ENCODE measurements around the gene CXCL13. TPM values are rescaled to one million over a fixed set of nuclear protein-coding genes. Genes with fewer than 3 reads are reported as not detected.
"Not testable (repeated sequence)": the region's sequence is repeated elsewhere in the genome, so short reads cannot be mapped to it uniquely, and the experiment has no call there.

Gene CXCL13, protein sequence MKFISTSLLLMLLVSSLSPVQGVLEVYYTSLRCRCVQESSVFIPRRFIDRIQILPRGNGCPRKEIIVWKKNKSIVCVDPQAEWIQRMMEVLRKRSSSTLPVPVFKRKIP
- total RNA-seq: not detected
- polyA plus RNA-seq: 100 to 1,000 TPM in 1 of 3 donors, 1 to 10 TPM in 2; 1.2 to 271 (median 1.6) TPM

DNA sequence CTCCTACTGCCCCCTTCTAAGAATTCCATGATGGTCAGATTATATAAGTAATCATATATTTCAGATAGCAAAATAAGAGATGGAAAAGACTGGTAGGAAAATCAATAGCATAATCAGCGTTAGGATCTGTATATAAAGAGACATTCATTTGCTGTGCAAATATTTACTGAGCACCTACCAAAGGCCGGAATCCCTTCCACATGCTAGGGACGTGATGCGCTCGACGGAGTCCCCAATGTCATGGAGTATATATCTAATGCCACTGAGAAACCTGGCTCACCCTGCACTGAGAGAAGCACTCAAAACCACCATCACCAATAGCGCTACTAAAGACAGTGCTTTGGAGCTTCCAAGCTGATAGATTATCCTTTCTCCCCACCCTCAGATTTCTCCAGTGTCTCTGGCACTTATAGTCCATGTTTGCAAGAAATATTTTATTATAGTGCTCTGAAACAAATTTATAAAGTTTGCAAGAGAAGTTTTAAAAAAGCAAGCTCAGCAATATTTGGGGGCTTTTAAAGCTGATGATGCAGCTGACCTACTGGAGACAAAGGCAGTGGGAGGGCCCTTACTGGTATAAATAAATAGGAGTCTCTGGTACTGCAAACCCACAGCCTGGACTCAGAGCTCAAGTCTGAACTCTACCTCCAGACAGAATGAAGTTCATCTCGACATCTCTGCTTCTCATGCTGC is at the start of gene CXCL13:
TSS of gene CXCL13 (plus strand) at position 611 of the 693 bp plus-strand sequence. CDS start at position 657, 46 bp downstream.
- intact Hi-C loops (cut with DNase I): no loop called here
- Histone ChIP-seq H3K27me3 (no peaks in the 10 kb centered on the region), H3K9me3 (no peaks in the 10 kb centered on the region), H3K4me3 (no peak within 1 kb of the TSS), H3K4me1 (no peaks in the 10 kb centered on the region), H3K27ac (no peak within 1 kb of the TSS), H3K36me3 (no peaks in the 10 kb centered on the region)
- DNase-seq: no peak
- 61 to 86% methylated on average over 8 of the region's 8 CpGs for WGBS, 2 donors
- no peak for TF ChIP-seq POLR2A (IDR thresholded peaks at IDR 0.05)
- TF ChIP-seq, protein P1, sequence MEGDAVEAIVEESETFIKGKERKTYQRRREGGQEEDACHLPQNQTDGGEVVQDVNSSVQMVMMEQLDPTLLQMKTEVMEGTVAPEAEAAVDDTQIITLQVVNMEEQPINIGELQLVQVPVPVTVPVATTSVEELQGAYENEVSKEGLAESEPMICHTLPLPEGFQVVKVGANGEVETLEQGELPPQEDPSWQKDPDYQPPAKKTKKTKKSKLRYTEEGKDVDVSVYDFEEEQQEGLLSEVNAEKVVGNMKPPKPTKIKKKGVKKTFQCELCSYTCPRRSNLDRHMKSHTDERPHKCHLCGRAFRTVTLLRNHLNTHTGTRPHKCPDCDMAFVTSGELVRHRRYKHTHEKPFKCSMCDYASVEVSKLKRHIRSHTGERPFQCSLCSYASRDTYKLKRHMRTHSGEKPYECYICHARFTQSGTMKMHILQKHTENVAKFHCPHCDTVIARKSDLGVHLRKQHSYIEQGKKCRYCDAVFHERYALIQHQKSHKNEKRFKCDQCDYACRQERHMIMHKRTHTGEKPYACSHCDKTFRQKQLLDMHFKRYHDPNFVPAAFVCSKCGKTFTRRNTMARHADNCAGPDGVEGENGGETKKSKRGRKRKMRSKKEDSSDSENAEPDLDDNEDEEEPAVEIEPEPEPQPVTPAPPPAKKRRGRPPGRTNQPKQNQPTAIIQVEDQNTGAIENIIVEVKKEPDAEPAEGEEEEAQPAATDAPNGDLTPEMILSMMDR (IDR thresholded peaks at IDR 0.05): no peak
- TF ChIP-seq EP300 (IDR thresholded peaks at IDR 0.05): no peak
- TF ChIP-seq POLR2AphosphoS5 (IDR thresholded peaks at IDR 0.05): no peak

DNA sequence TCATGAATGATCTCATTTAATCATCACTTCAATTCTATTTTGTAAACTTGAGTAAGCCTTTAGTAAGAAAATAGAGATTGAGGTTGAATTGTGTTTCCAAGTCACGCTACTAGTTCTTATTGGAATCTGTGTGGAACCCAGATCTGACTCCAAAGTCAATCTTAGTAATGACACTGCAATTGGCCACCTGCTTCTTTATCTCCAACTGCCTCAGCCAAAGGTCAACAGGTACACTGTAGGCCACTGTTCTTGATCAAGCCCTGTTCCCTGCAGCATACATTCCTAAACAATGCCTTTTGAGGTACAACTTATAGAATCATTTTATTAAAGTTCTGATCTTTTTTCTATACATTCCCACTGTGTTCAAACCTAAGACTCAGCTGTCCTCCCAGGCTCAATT is 45.5 kb upstream of the CXCL13 start:
- Histone ChIP-seq H3K36me3 (no peaks in the 10 kb centered on the region), H3K27ac (no peak overlapping the region), H3K9me3 (peaks cover 0 to 8% (median 3%) of the 10 kb centered on the region in 4 donors), H3K27me3 (no peaks in the 10 kb centered on the region), H3K4me3 (no peak overlapping the region), H3K4me1 (peaks cover 0 to 15% (median 0%) of the 10 kb centered on the region in 4 donors)
- TF ChIP-seq, protein P1 (IDR thresholded peaks at IDR 0.05): no peak
- TF ChIP-seq EP300 (IDR thresholded peaks at IDR 0.05) (no peak), POLR2A (IDR thresholded peaks at IDR 0.05) (no peak), POLR2AphosphoS5 (IDR thresholded peaks at IDR 0.05) (no peak)
- DNase-seq: no peak
- 30 to 57% methylated on average over 1 of the region's 1 CpG for WGBS, 2 donors
- intact Hi-C loops (cut with DNase I): no loop called here

DNA sequence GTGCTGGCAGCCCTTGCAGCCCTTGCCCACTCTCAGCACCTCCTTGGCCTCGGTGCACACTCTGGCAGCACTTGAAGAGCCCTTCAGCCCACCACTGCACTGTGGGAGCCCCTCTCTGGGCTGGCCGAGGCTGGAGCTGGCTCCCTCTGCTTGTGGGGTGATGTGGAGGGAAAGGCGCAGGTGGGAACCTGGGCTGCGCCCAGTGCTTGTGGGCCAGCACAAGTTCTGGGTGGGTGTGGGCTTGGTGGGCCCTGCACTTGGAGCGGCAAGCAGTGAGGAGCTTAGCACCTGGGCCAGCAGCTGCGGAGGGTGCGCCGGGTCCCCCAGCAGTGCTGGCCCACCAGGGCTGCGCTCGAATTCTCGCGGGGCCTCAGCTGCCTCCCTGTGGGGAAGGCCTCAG is 43.9 kb upstream of the CXCL13 start:
- H3K27me3 ChIP-seq; H3K27ac ChIP-seq; H3K9me3 ChIP-seq; DNase-seq; H3K36me3 ChIP-seq; intact Hi-C loops (cut with DNase I); H3K4me3 ChIP-seq: not testable (repeated sequence)
- WGBS, 2 donors: 96 to 99% methylated on average over 12 of the region's 12 CpGs
- peaks cover 0 to 15% (median 0%) of the 10 kb centered on the region in 4 donors for H3K4me1 ChIP-seq

DNA sequence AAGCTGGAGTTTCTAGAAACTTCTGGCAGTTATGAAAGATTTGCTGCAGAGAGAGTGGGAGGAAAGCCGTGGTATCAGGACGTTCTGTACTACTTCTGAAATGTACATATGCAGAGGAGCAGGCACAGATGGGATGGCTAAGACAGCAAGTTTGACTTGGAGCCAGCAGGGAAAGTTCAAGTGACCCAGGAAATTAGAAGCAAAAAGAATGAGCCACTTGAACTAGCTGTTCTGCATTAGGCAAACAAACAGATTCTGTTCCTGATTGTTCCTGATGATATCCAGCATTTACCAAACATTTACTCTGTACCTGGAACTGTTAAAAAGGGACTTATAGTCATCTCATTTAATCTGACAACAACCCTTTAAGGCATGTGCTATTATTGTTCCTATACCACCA is 41.4 kb upstream of the CXCL13 start:
- peak; percentile 75 for DNase-seq
- Histone ChIP-seq H3K9me3 (no peaks in the 10 kb centered on the region), H3K27me3 (no peaks in the 10 kb centered on the region), H3K36me3 (no peaks in the 10 kb centered on the region), H3K4me1 (peaks cover 0 to 15% (median 0%) of the 10 kb centered on the region in 4 donors), H3K27ac (peak overlapping the region; percentile 10 to 56 (median 24)), H3K4me3 (no peak overlapping the region)
- 12 to 38% methylated on average over 2 of the region's 2 CpGs for WGBS, 2 donors
- intact Hi-C loops (cut with DNase I): no loop called here
- TF ChIP-seq POLR2AphosphoS5 (IDR thresholded peaks at IDR 0.05) (peak in 3 of 4 donors; percentile 65 to 83 (median 69)), EP300 (IDR thresholded peaks at IDR 0.05) (peak; percentile 69 to 96 (median 79))
- TF ChIP-seq, protein P1 (IDR thresholded peaks at IDR 0.05): no peak

DNA sequence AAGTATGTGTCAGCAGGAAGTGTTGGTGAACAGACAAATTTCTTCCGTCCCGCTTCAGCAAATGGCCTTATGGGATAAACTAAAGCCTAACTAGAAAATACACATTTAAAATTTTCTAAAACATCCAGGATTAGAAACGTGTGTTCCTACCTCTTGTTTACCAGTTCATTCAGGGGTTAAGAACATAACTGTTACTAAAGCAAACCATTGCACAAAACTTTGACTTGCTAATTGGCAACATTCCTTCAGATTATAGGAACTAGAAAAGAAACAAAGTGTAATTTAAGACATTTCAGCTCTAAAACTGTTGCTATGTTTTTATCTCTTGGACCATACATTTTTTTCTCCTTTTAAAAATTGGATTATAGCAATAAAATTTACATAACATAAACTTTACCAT is 39.5 kb upstream of the CXCL13 start:
- H3K4me1 ChIP-seq: peaks cover 0 to 15% (median 0%) of the 10 kb centered on the region in 4 donors
- H3K4me3 ChIP-seq: no peak overlapping the region
- no peak overlapping the region for H3K27ac ChIP-seq
- no peaks in the 10 kb centered on the region for H3K36me3 ChIP-seq
- H3K9me3 ChIP-seq: no peaks in the 10 kb centered on the region
- TF ChIP-seq POLR2A (IDR thresholded peaks at IDR 0.05) (no peak), POLR2AphosphoS5 (IDR thresholded peaks at IDR 0.05) (no peak), EP300 (IDR thresholded peaks at IDR 0.05) (no peak)
- TF ChIP-seq, protein P1 (IDR thresholded peaks at IDR 0.05): no peak
- 85 to 90% methylated on average over 3 of the region's 3 CpGs for WGBS, 2 donors
- no peaks in the 10 kb centered on the region for H3K27me3 ChIP-seq
- intact Hi-C loops (cut with DNase I): no loop called here
- no peak for DNase-seq

Measured in sigmoid colon (tissue), 7 donors.